ENCODE measurements around the gene TBC1D22A.

The TBC1D22A gene

DNA sequence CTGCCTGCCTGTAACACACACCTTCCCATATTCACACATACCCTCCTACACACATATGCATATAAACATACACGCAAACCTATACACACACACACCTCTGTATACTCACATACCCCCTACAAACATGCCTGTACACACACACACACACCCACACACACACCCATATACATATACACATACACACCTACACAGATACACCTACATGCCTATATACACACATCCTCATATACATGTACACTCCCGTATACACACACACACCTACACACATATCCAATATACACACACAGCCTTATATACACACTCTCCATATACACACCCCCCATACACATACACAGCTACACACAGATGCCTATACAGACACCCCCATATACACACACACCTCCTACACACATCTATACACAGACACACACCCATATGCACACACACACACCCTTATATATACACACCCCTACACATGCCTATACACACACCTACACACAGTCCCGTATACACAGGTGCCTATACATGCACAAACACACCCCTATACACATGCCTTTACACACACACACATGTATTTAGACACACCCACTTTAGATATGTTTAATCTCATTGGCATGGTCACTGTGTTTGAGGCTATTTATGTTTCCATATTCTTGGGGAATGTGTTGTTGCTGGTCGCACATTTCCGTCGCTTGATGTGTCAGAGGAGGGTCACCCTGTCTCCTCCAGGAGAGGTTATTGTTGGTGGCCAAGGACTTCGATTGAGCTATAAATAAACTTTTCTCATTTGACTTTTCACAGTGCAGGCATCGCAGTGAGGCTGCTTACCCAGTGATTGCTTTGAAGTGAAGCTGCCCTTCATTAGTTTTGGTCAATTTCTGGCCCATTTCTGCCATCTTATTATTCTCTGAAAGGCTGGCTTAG lies 243.3 kb downstream of the TBC1D22A start:
- no peak for DNase-seq

DNA sequence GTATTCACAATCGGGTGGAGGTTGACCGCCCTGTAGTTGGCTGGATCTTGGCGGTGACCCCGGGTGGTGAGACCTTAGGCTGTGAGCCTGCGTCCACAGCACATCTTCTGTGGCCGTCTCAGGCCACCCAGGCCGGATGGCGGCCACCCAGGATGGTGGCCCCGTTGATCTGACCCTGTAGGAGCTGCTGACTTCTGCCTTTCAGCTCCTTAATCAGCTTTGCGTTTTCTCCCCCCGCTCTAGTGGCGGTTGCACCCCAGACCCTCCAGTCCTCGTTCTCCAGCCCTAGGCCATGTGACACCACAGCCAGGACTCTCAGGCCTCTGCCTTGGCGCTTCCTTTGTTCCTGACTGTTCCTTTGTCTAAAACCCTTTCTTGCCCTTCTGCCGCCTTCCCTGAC lies 244.0 kb downstream of the TBC1D22A start:
- DNase-seq = no peak

DNA sequence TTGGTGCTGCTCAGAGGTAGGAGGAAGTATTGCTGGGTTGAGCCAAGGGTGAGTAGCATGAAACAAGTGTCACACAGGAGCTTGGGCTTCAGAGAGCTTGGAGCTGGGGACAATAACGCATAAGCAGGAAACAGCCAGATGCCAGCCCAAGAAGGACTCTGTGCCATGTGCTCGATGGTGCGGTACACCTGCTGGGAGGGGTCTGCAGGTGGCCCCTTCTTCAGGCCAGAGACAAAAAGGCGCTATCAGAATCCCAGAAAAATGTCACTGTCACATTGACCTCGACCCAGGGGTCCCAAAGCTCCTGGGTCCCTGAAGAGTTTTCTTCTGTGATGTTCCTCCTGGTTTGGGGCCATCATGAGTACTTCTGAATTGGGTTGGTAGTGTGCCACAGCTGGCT lies 244.4 kb downstream of the TBC1D22A start:
- DNase-seq = no peak

DNA sequence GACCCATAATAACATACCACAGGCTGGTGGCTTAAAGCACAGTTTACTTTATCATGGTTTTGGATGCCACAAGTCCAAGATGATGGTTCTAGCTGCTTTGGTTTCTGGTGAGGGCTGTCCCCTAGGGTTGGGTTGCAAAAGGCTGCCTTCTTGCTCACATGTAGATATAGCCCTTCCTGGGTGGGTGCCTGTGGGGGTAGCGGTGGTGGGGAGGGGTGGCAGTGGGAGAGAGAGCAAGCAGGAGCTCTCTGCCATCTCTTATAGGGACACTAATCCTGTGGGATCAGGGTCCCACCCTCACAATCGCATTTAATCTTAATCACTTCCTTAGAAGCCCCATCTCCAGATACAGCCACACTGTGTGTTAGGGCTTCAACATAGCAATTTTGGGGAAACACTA lies 245.0 kb downstream of the TBC1D22A start:
- no peak for DNase-seq

DNA sequence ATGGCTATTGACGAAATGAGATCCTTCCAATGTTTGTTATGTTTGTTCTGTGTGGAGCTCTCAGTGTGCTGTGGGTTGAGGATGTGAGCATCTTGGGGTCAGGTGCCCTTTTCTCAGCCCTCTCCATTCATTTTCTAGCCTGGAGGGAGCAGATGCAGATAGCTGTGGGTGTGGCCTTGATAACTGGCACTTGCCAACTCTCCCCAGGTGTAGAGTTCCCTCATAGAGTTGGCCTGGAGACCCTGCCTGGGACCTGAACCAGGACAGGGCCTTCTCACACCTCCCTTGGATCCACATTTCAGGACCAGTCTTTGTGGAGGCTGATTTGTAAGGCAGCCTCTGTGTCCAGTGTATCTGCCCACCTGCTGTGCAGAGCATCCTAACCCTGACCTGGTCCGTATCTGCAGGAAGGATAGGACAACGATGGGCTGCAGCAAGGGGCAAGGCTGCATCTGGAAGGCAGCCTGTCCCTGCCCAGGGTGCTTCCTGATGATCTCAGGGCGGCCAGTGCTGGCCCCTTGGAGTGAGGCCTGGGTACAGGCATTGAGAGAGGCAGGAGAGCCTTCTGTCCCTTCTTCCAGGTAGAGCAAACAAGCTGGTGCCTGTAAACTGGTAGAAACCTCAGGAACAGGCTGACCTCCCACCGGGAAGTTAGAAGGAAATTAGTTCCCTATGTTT lies 245.9 kb downstream of the TBC1D22A start:
- DNase-seq = no peak

DNA sequence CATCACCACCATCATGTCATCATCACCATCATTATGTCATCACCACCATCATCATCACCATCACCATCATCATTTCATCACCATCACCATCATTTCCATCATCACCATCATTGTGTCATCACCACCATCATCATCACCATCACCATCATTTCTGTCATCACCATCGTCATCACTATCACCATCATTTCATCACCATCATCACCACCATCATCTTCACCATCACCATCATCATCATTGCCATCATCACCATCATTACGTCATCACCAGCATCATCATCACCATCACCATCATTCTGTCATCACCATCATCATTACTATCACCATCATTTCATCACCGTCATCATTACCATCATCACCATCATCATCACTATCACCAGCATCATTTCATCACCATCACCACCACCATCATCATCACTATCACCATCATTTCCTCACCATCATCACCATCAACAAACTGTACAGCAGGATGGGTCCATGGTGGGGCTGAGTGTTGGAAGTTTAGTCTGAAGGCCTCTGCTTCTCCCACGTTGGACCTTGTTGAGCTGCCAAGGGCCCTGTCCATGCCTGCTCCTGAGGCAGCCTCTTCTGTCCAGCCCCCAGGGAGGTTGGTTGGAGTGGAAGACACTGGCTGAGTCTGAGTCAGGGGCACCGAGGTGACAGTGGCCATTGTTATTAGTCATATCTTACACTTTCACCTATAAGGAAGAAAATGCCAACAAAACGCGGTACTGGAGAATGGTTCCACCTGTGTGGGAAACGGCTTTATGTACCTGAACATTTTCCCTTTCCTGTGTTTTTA lies 247.1 kb downstream of the TBC1D22A start:
- DNase-seq = no peak

DNA sequence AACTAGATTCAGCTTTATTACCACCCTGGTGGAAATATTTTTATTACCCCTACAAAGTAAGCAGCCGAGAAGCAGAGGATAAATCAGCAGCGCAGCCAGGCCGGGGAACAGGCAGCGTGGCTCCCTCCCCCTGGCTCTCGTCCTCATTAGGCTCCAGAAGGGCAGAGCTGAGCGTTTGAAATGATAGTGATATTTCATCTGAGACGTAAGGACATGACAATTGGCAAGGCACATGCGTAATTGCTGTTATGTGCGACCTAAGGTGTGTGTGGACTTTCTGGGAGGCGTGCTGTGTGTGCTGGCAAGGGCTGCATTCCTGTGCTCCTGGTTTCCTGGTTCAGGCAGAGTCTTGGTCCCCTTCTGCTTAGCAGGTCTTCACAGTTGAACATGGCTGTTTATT lies 247.8 kb downstream of the TBC1D22A start:
- DNase-seq = no peak

DNA sequence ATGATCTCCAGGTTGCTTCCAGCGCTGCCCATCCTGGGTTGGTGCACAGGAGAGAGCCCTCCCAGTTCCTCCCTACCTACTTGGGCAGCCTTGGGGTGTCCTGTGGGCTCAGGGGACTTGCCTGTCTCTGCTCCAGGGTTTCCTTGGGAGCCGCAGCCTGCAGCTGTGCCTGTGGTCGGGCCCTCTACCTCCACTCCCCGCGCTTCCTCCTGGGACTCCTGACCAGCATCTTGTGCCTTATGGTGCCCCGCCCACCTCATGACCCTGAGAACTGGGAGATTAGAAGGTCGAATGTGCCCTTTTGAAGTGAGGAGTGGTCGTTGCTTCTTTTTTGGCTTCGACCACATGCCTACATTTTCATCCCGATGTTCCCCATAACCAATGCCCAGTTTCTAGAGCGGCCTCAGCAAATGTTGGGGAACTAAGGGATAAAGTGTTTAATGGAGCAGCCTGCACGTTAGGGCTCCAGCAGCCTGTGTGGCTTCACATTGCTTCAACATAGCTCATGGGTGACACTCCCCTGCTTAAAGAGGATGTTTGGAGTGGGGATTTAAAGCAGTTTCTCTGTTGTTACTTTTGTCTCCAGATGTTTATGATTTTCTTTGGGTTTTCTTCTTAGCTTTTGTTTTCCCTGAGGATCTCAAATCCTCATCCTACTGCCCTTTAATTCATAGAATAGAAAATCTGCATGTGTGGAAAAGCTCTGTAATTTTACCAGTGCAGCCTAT lies 248.8 kb downstream of the TBC1D22A start:
- no peak for DNase-seq

DNA sequence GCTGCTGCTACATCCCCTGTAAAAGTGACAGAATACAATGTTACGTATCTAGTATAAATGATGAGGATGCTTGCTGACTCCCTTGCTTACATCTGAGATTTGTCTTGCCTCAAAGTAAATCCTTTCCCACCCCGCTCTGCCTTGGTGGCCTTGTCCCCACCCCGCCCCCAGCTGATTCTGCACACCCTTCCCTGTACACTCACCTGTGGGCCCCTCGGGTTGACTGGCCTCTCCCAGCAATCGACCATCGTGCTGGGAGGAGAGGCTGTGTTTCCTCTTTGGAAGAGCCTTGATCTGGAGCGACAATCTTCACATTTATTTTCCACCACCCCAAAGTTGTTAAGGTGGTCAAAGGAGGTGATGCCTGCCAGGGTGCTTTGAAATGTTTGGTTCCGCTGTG lies 249.4 kb downstream of the TBC1D22A start:
- DNase-seq = no peak

DNA sequence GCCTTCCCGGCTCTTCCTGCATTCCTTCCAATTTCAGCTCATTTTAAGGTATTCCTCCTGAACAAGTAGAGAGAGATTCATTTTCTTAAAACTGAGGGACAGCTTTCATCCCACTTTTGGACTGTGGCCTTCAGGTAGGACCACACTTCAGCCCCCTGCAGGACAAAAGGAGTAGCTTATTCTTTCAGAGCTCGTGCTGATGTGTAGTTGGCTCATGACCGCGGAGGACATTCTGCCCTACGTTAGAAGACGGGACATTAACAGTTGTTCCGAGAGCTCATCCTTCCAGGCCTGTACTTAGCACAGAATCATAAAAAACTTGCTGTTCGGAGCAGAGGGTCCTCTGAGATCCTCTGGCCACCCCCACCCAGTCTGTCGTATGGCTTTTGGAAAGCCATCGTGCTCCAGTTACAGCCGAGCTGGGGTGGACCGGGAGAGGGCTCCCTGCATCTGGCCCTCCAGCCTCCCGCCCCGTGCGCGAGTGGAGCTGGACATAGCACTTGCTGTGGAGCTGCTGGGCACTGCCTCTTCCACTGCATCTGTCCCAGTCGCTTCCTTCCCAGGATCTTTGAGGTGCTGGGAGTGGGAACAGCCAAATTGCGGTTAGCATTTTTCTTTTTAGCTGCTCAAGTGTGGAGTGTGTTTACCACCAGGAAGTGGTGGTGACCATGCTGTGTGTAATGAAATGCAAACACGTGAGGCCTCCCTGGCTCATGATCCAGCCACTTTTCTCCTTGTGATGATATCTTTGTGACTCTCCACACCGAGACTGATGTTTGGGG lies 250.3 kb downstream of the TBC1D22A start:
- no peak for DNase-seq

DNA sequence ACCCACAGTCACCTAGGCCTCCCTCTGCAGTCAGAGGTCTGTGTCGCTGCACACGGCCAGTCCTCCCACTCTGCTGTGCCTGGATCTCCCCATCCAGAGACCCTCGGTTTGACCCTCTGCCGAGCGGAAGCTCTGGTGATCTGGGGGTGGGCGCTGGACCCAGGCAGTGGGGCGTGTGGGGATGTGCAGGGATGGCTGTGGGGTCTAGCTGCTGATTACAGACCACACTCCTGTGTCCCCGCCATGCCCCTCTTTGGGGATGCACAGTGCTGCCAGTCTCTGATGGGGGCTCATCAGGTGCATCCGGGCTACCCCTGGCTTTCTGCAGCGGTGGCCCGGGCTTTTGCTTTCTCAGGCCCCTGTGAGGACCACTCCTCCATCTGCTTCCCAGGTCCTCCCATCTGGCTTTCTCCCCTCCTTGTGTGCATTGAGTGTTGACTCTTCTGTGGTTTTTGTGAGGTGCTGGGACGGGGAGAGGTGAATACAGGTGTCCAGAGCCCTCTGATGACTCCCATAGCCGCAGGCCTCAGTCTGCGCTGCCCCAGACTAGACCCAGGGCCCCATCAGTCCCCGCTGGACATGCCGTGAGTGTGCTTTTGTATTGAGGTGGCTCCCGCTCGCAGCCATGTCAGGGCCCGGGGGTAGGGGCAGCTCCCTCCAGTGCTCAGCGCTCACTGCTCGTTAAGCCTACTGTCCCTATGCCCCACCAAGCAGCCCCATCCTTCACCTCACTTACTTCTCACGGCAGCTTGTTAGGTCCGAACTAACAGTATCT lies 251.6 kb downstream of the TBC1D22A start:
- DNase-seq = no peak

DNA sequence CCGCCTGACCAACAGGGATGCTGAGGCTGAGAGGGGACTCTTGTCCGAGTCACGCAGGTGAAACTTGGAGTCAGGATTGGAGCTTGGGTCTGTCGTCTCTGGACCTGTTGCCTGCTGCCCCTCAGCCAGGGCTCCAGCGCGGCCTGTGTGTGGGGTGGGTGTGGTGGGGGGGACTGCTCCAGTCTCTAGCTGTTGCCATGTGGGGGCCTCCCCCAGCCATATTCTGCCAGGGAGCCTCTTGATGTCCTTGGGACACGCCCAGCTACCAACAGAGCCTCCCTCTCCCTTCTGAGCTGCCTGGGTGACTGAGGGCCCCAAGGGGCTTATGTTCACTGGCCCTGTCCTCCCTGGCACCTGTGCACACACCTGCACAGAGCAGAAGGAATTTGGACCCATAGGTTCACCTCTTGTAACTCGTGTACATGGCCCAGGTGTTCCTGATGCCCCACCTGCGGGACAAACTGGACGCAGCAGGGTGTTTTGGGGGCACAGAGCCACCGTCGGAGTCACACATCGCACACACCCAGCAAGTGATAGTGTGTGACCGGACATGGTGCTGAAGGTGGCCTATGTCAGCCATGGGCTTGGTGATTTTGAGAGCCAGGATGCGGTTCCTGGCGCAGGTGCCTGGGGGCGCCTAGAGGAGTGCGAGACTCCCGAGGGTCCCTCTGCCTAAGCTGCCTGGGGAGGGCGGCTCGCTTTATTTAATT lies 252.3 kb downstream of the TBC1D22A start:
- no peak for DNase-seq

DNA sequence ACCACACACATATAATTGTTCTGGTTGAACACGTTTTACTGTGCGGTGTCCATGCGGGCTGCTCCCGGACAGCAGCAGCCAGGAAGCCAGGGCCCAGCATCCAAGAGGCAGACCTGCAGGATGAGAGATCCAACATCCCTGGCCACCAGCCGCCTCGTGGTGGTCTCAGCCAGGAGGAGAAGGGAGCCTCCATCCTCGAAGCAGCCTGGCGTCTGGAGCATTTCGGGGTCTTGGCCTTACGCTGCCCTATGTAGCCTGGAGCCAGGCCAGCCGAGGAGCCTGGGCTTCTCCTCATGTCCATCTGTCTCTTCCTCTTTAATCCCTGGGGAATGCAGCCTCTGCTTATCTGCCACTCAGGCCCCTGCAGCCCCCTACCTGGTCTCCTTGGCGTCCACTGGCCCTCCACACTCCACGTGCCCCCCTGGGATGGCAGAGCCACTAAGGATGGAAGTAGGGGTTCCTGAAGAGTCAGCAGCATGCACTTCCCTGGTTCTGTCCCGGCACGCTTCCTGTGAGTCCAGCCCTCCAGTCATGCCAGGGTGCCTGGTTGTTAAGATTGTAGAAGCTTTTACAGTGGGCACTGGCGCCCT lies 253.2 kb downstream of the TBC1D22A start:
- DNase-seq = no peak

DNA sequence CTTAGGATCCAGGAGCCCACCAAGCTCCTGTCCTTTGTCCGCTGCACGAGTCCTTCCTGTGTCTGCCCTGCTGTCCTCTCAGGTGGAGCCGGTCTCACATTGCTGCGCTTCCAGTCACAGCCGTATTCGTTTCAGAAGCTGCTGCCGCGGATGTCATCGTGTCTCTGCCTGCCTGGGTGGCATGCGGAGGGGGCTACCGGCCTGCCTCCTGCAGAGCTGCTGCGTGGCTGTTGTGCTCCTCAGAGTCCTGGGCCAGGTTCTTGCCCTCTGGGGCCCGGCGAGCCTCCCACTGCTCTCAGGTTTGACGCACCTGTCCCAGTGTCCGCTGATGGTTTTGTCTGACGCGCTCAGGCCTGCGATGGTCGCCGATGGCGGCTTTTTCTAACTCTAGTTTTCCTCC lies 254.2 kb downstream of the TBC1D22A start:
- no peak for DNase-seq

DNA sequence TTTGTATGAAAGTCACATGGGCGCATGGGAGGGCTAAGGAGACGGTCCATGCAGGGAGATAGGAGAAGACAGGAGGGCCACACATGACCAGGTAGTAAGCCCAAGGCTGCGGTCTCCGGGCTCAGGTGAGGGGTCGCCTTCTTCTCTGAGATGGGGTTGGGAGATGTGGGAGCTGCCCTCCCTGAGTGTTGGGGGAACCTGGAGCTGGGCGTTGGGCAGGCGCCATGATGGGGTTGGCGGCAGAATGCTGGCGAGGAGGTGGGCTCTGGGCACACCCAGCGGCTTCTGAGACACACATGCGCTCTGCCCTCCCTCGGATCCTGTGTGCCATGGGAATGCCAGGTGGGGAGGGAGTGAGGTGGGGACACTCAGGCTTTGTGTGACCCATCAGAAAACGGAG lies 254.8 kb downstream of the TBC1D22A start:
- DNase-seq = no peak

DNA sequence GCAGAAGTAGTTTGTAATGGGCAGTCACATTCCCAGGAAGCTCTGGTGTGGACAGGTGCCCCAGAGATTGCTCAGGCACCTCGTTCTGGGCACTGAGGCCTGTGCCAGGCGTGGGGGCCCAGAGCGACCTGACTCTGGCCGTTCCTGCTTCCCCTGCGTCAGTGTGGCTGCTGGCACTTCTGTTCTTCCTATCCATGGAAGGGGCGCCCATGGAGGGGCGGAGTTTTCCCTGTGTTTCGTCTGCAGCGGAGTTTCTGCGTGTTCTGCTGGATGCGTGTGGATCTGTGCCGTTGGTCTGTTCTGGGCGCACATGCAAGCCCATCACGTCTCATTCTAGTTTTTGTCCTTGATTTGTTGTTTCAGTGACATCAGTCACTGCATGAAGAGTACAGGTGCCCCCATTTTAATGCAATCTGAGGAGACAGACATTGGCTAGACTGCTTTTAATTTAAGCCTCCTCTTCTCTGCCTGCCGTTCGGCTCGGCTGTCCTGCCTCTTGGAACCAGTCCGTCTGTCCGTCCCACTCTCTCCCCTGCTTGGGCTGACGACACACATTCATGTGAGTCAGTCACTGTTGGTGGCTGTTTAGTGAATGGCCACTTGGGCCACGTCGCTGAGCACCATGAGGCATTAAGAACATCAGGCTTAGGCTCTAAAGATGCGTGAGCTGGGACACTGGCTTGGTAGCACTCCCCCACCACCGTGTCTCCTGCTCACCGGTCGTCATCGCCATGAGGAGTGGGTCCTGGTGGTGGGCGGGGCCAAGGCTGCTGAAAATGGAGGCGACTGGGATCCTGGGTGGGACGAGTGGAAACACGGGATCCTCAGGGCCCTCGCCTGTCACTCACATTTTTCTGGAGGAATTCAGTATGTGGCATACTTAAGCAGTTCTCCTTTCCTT lies 255.8 kb downstream of the TBC1D22A start:
- DNase-seq = no peak

DNA sequence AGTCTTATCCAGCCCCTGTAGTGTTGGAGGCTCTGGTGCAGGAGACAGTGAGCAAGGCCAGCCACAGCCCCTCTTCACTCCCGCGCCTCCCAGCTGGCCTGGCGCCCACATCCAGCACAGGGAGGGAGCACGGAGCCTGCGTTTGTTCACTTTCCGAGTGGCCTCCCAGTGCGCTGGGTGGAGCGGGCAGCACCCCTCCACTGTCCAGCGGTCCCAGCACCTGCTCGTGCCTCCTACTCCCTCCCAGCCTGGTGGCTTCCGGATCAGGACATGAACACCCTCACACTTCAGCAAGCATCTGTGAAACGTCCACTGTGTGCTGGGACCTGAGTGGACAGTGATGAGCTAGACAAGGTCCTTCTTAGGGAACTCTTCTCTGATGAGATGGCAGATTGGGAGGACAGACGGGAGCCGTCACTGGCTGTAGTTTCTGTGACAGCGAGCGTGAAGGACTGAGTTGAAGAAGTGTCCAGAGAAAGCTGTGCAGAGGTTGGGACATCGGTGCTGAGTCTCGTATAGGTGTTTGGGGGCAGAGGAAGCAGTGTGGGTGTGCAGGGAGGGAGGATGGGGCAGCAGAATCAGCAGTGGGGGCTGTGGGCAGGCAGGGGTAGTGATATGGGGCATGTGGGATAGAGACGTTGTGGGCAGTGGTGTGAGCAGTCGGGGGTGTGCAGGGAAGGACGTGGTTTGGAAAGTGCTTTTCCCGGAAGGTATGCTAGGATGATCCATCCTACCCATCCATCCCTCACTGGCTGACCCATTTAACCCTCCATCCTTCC lies 256.8 kb downstream of the TBC1D22A start:
- DNase-seq = no peak

DNA sequence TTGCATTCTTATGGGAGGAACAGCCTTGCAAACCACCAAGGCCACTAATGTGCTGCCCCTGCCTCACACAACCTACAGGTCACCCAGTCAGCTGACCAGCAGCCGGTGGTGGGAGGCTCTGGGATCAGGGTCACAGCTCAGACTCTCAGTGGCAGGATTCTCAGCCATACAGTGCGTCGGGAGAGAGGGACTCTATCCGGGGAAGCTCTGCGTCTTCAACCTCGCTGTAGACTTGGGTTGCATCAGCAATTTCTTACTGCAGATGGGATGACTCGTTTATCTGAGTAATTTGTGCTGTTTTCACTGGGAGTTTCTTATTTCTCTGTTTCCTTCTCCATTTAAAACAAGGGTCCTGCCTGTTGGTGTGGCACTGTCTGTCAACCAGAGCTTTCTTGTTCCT lies 257.7 kb downstream of the TBC1D22A start:
- no peak for DNase-seq
